Measurements from ENCODE around the gene RPTN.
A peak's percentile ranks its signal among the peaks of the same experiment; 100 is the strongest.

The RPTN gene
- total RNA-seq, result 0 reads per million in 3 donors

- H3K27ac ChIP-seq (ENCODE audit: insufficient read depth, low read length, poor library complexity, severe bottlenecking), result no peak within 1 kb of the TSS
- H3K4me1 ChIP-seq (ENCODE audit: control insufficient read depth, insufficient read depth, low read length, poor library complexity, severe bottlenecking), result no peaks in the 10 kb centered on the region
- DNase-seq, result no peak
Observed at GRCh38 chr1:152159144-152159543, at the start of gene RPTN. Gene RPTN (minus strand): TSS chr1:152159228. CDS start chr1:152157889, 1,339 bp downstream.

GRCh38 chr1:152198982-152199381, 40.0 kb upstream of the RPTN start:
- no peaks in the 10 kb centered on the region for H3K36me3 ChIP-seq (ENCODE audit: control insufficient read depth, insufficient read depth, low read length)
- H3K4me1 ChIP-seq (ENCODE audit: control insufficient read depth, insufficient read depth, low read length, poor library complexity, severe bottlenecking), result no peaks in the 10 kb centered on the region
- no peak for DNase-seq
- no peak overlapping the region for H3K27ac ChIP-seq (ENCODE audit: insufficient read depth, low read length, poor library complexity, severe bottlenecking)
- H3K27me3 ChIP-seq (replicated peaks; ENCODE audit: control insufficient read depth, insufficient read depth, low read length, poor library complexity, severe bottlenecking), result peaks cover 2% of the 10 kb centered on the region
- H3K4me3 ChIP-seq (ENCODE audit: insufficient read depth, low read depth, low read length, poor library complexity, severe bottlenecking), result no peak overlapping the region
- no peaks in the 10 kb centered on the region for H3K9me3 ChIP-seq (ENCODE audit: control insufficient read depth, low read length)

More at GRCh38 chr1:152159144-152159543, at the start of gene RPTN:
- no peaks in the 10 kb centered on the region for H3K36me3 ChIP-seq (ENCODE audit: control insufficient read depth, insufficient read depth, low read length)
- no peak within 1 kb of the TSS for H3K4me3 ChIP-seq (ENCODE audit: insufficient read depth, low read depth, low read length, poor library complexity, severe bottlenecking)
- H3K9me3 ChIP-seq (ENCODE audit: control insufficient read depth, low read length), result no peaks in the 10 kb centered on the region
- no peaks in the 10 kb centered on the region for H3K27me3 ChIP-seq (replicated peaks; ENCODE audit: control insufficient read depth, insufficient read depth, low read length, poor library complexity, severe bottlenecking)

GRCh38 chr1:152197361-152197941, 38.4 kb upstream of the RPTN start:
- Histone ChIP-seq H3K9me3 (ENCODE audit: control insufficient read depth, low read length) (no peaks in the 10 kb centered on the region), H3K4me3 (ENCODE audit: insufficient read depth, low read depth, low read length, poor library complexity, severe bottlenecking) (no peak overlapping the region), H3K27ac (ENCODE audit: insufficient read depth, low read length, poor library complexity, severe bottlenecking) (no peak overlapping the region), H3K36me3 (ENCODE audit: control insufficient read depth, insufficient read depth, low read length) (no peaks in the 10 kb centered on the region), H3K27me3 (replicated peaks; ENCODE audit: control insufficient read depth, insufficient read depth, low read length, poor library complexity, severe bottlenecking) (peaks cover 2% of the 10 kb centered on the region), H3K4me1 (ENCODE audit: control insufficient read depth, insufficient read depth, low read length, poor library complexity, severe bottlenecking) (no peaks in the 10 kb centered on the region)
- no peak for DNase-seq

- no peak for DNase-seq
- Histone ChIP-seq H3K9me3 (ENCODE audit: control insufficient read depth, low read length) (no peaks in the 10 kb centered on the region), H3K4me1 (ENCODE audit: control insufficient read depth, insufficient read depth, low read length, poor library complexity, severe bottlenecking) (no peaks in the 10 kb centered on the region), H3K4me3 (ENCODE audit: insufficient read depth, low read depth, low read length, poor library complexity, severe bottlenecking) (no peak overlapping the region), H3K27me3 (replicated peaks; ENCODE audit: control insufficient read depth, insufficient read depth, low read length, poor library complexity, severe bottlenecking) (no peaks in the 10 kb centered on the region), H3K27ac (ENCODE audit: insufficient read depth, low read length, poor library complexity, severe bottlenecking) (no peak overlapping the region), H3K36me3 (ENCODE audit: control insufficient read depth, insufficient read depth, low read length) (no peaks in the 10 kb centered on the region)
Observed at GRCh38 chr1:152191711-152192110, 32.7 kb upstream of the RPTN start.

GRCh38 chr1:152191260-152191659, 32.2 kb upstream of the RPTN start:
- Histone ChIP-seq H3K27ac (ENCODE audit: insufficient read depth, low read length, poor library complexity, severe bottlenecking) (no peak overlapping the region), H3K27me3 (replicated peaks; ENCODE audit: control insufficient read depth, insufficient read depth, low read length, poor library complexity, severe bottlenecking) (no peaks in the 10 kb centered on the region), H3K4me3 (ENCODE audit: insufficient read depth, low read depth, low read length, poor library complexity, severe bottlenecking) (no peak overlapping the region), H3K9me3 (ENCODE audit: control insufficient read depth, low read length) (no peaks in the 10 kb centered on the region), H3K4me1 (ENCODE audit: control insufficient read depth, insufficient read depth, low read length, poor library complexity, severe bottlenecking) (no peaks in the 10 kb centered on the region), H3K36me3 (ENCODE audit: control insufficient read depth, insufficient read depth, low read length) (no peaks in the 10 kb centered on the region)
- no peak for DNase-seq

GRCh38 chr1:152190589-152190988, 31.6 kb upstream of the RPTN start:
- H3K27ac ChIP-seq (ENCODE audit: insufficient read depth, low read length, poor library complexity, severe bottlenecking), result no peak overlapping the region
- no peak for DNase-seq
- H3K4me3 ChIP-seq (ENCODE audit: insufficient read depth, low read depth, low read length, poor library complexity, severe bottlenecking), result no peak overlapping the region
- H3K4me1 ChIP-seq (ENCODE audit: control insufficient read depth, insufficient read depth, low read length, poor library complexity, severe bottlenecking), result no peaks in the 10 kb centered on the region
- no peaks in the 10 kb centered on the region for H3K36me3 ChIP-seq (ENCODE audit: control insufficient read depth, insufficient read depth, low read length)
- H3K27me3 ChIP-seq (replicated peaks; ENCODE audit: control insufficient read depth, insufficient read depth, low read length, poor library complexity, severe bottlenecking), result no peaks in the 10 kb centered on the region
- H3K9me3 ChIP-seq (ENCODE audit: control insufficient read depth, low read length), result no peaks in the 10 kb centered on the region

- Histone ChIP-seq H3K4me3 (ENCODE audit: insufficient read depth, low read depth, low read length, poor library complexity, severe bottlenecking) (peak overlapping the region; percentile 65), H3K4me1 (ENCODE audit: control insufficient read depth, insufficient read depth, low read length, poor library complexity, severe bottlenecking) (no peaks in the 10 kb centered on the region), H3K36me3 (ENCODE audit: control insufficient read depth, insufficient read depth, low read length) (no peaks in the 10 kb centered on the region), H3K27ac (ENCODE audit: insufficient read depth, low read length, poor library complexity, severe bottlenecking) (no peak overlapping the region), H3K9me3 (ENCODE audit: control insufficient read depth, low read length) (no peaks in the 10 kb centered on the region), H3K27me3 (replicated peaks; ENCODE audit: control insufficient read depth, insufficient read depth, low read length, poor library complexity, severe bottlenecking) (no peaks in the 10 kb centered on the region)
- DNase-seq, result peak; percentile 23 to 46 (median 39)
Observed at GRCh38 chr1:152189657-152190442, 30.8 kb upstream of the RPTN start.

GRCh38 chr1:152188673-152189591, 29.9 kb upstream of the RPTN start:
- Histone ChIP-seq H3K4me1 (ENCODE audit: control insufficient read depth, insufficient read depth, low read length, poor library complexity, severe bottlenecking) (no peaks in the 10 kb centered on the region), H3K4me3 (ENCODE audit: insufficient read depth, low read depth, low read length, poor library complexity, severe bottlenecking) (peak overlapping the region; percentile 65), H3K36me3 (ENCODE audit: control insufficient read depth, insufficient read depth, low read length) (no peaks in the 10 kb centered on the region), H3K27me3 (replicated peaks; ENCODE audit: control insufficient read depth, insufficient read depth, low read length, poor library complexity, severe bottlenecking) (no peaks in the 10 kb centered on the region), H3K27ac (ENCODE audit: insufficient read depth, low read length, poor library complexity, severe bottlenecking) (no peak overlapping the region), H3K9me3 (ENCODE audit: control insufficient read depth, low read length) (no peaks in the 10 kb centered on the region)
- peak; percentile 39 to 70 (median 54) for DNase-seq

GRCh38 chr1:152186556-152187285, 27.7 kb upstream of the RPTN start:
- Histone ChIP-seq H3K9me3 (ENCODE audit: control insufficient read depth, low read length) (no peaks in the 10 kb centered on the region), H3K36me3 (ENCODE audit: control insufficient read depth, insufficient read depth, low read length) (no peaks in the 10 kb centered on the region), H3K4me1 (ENCODE audit: control insufficient read depth, insufficient read depth, low read length, poor library complexity, severe bottlenecking) (no peaks in the 10 kb centered on the region), H3K27ac (ENCODE audit: insufficient read depth, low read length, poor library complexity, severe bottlenecking) (no peak overlapping the region), H3K4me3 (ENCODE audit: insufficient read depth, low read depth, low read length, poor library complexity, severe bottlenecking) (no peak overlapping the region), H3K27me3 (replicated peaks; ENCODE audit: control insufficient read depth, insufficient read depth, low read length, poor library complexity, severe bottlenecking) (no peaks in the 10 kb centered on the region)
- DNase-seq, result no peak

Measured in effector memory CD4-positive, alpha-beta T cell (primary cell).